ENCODE data around the gene RS1.

Gene RS1

DNA sequence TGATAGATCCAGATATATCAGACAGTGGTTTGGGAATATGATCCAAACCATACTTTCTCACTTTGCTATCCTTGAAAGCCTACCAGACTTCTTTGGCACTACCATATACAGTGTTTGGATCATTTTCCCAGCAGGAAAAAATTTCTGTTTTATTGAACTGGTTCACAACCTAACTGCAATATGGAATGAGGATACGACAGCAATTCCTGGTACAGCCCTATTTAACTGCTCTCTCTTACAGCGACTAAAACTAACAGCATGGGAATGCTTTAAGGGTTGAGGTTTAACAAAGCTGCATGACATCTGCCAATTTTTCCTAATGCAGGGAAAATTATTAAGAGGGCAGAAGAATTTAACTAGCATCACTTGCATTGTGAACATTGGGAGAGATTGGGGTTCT lies 47.3 kb downstream of the RS1 start:
- Histone ChIP-seq H3K9ac (ENCODE audit: low read length) (no peak overlapping the region), H3K27me3 (ENCODE audit: control insufficient read depth, insufficient read depth, low read length) (no peaks in the 10 kb centered on the region), H3K27ac (ENCODE audit: low read length) (no peak overlapping the region), H3K4me1 (ENCODE audit: control insufficient read depth, low read depth, low read length) (no peaks in the 10 kb centered on the region), H3K9me3 (ENCODE audit: control insufficient read depth, low read depth, low read length) (peaks cover 14% of the 10 kb centered on the region), H3K4me3 (ENCODE audit: low read length) (no peak overlapping the region), H3K36me3 (ENCODE audit: control insufficient read depth, low read depth, low read length) (peaks cover 10% of the 10 kb centered on the region)

DNA sequence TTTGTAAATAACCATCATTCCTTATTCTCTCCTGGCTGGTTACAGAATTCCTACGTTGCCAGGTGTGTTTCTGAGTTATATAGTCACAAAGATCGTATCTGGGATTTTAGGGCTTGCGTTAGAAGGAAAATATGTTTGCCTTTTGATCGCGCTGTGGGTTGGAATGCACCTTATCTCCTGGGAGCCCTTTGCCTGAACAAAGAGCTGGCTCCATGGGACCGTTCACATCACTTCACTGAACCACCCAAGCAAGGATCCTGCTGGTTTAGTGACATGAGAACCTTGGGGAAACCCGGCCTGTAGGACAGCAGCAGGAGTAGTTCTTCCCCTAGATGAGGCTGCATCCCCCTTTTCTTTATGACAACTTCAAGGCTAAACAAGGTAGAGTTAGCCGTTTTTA lies 51.6 kb downstream of the RS1 start:
- peaks cover 15% of the 10 kb centered on the region for H3K9me3 ChIP-seq (ENCODE audit: control insufficient read depth, low read depth, low read length)
- no peaks in the 10 kb centered on the region for H3K27me3 ChIP-seq (ENCODE audit: control insufficient read depth, insufficient read depth, low read length)
- no peaks in the 10 kb centered on the region for H3K4me1 ChIP-seq (ENCODE audit: control insufficient read depth, low read depth, low read length)
- H3K4me3 ChIP-seq (ENCODE audit: low read length): no peak overlapping the region
- H3K36me3 ChIP-seq (ENCODE audit: control insufficient read depth, low read depth, low read length): no peaks in the 10 kb centered on the region
- H3K9ac ChIP-seq (ENCODE audit: low read length): no peak overlapping the region
- H3K27ac ChIP-seq (ENCODE audit: low read length): no peak overlapping the region

DNA sequence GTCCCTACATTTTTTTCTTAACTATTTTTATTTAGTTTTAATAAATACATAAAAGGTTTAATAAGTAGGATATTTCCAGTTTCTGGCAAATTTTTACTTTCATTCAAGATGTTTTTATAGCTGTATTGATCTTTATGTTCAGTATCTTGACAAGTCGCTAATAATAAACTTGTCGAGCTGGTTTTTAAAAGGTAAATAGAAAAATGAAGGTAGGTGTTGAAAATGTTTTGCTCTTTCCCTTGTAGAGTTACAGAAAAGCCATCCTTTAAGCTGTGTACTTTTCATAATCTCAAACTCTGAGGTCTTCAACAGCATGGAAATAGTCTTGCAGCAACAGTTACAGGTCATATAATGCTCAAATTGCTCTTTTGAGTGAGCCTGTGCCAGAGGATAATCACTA lies 52.6 kb downstream of the RS1 start:
- Histone ChIP-seq H3K4me3 (ENCODE audit: low read length) (no peak overlapping the region), H3K9ac (ENCODE audit: low read length) (no peak overlapping the region), H3K27ac (ENCODE audit: low read length) (no peak overlapping the region), H3K27me3 (ENCODE audit: control insufficient read depth, insufficient read depth, low read length) (no peaks in the 10 kb centered on the region), H3K4me1 (ENCODE audit: control insufficient read depth, low read depth, low read length) (no peaks in the 10 kb centered on the region), H3K36me3 (ENCODE audit: control insufficient read depth, low read depth, low read length) (no peaks in the 10 kb centered on the region), H3K9me3 (ENCODE audit: control insufficient read depth, low read depth, low read length) (peaks cover 15% of the 10 kb centered on the region)

DNA sequence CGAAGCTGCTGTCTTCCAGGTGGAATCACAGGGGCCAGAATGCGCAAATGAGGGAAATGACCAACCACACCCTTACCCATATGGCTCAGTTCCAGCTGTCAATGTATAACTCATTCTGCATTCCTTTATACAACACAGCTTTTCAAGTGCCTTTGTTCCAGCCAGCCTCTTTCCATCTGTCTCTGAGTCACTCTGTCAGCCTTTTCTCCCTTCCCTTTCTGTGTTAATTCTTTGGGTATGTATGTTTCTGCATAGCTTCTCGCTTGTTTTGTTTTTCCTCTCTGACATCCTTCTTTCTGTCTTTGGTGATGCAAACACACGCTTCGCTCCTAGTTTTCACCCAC lies 54.5 kb downstream of the RS1 start:
- Histone ChIP-seq H3K4me1 (ENCODE audit: control insufficient read depth, low read depth, low read length) (no peaks in the 10 kb centered on the region), H3K27ac (ENCODE audit: low read length) (no peak overlapping the region), H3K4me3 (ENCODE audit: low read length) (no peak overlapping the region), H3K9ac (ENCODE audit: low read length) (no peak overlapping the region), H3K36me3 (ENCODE audit: control insufficient read depth, low read depth, low read length) (no peaks in the 10 kb centered on the region), H3K27me3 (ENCODE audit: control insufficient read depth, insufficient read depth, low read length) (no peaks in the 10 kb centered on the region), H3K9me3 (ENCODE audit: control insufficient read depth, low read depth, low read length) (peaks cover 10% of the 10 kb centered on the region)

DNA sequence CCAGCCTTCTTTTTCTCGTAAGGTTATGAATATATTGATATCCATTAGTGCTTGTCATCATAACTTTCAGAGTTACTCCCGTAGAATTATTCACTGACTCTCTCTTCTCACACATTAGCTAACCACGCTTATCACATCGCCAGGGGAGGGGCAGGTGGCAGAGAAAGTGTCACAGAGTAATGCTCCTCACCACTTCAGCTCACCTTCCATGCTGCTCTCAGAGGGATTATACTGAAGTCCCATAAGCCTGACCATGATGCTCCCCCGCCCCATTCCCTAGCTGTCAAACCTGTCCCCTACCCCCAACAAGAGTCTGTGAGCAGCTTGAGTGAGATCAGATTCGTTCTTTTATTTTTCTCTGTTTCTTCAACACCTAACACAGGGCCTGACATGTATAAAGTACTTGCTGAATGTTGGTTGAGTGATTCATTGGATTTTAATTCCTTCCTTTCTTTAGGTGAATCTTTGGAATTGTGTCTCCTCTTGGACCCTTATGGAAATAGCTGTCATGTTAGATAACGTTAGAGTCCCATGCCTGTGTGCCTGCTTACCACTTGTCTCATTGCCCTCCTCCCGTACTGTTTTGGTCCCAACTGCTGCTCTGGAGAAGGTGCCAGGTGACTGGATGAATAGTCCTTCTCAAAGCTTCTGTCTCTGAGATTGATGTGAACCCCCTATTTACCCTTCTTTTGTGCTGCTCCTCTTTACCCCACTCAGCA lies 55.1 kb downstream of the RS1 start:
- H3K4me1 ChIP-seq (ENCODE audit: control insufficient read depth, low read depth, low read length): no peaks in the 10 kb centered on the region
- H3K36me3 ChIP-seq (ENCODE audit: control insufficient read depth, low read depth, low read length): no peaks in the 10 kb centered on the region
- H3K4me3 ChIP-seq (ENCODE audit: low read length): no peak overlapping the region
- no peak overlapping the region for H3K27ac ChIP-seq (ENCODE audit: low read length)
- H3K27me3 ChIP-seq (ENCODE audit: control insufficient read depth, insufficient read depth, low read length): no peaks in the 10 kb centered on the region
- H3K9ac ChIP-seq (ENCODE audit: low read length): no peak overlapping the region
- H3K9me3 ChIP-seq (ENCODE audit: control insufficient read depth, low read depth, low read length): peaks cover 10% of the 10 kb centered on the region

DNA sequence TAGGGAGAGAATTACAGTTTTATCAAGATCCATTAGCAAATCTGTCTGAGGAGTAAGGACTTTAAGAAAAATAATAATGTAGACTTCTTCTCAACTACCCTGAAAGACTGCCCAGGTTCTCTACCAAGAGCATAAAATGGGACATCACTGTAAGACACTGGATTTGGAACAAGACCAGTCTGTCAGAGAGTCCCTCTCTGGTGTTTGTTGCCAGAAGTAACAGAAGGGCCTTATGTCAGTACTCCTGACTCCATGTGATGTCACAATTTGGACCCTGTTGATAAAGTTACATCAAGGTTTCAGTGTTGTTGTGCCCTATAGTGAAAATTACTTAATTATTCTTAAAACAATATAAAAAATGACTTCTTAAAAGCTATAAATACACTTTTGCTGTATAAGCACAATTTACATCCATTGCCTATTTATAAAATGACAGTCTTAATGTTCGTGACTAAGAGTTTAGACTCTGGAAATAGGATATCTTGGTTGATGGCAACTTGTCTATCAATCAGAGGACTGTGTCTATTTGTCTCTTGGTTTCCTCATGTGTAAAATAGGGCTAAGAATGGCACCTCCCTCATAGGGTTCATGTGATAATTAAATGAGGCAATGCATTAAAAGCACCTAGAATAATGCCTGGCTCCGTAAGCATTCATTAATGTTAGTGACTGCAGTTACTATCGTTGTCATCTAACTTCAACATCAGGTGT lies 57.8 kb downstream of the RS1 start:
- Histone ChIP-seq H3K9ac (ENCODE audit: low read length) (no peak overlapping the region), H3K27me3 (ENCODE audit: control insufficient read depth, insufficient read depth, low read length) (no peaks in the 10 kb centered on the region), H3K4me1 (ENCODE audit: control insufficient read depth, low read depth, low read length) (no peaks in the 10 kb centered on the region), H3K27ac (ENCODE audit: low read length) (no peak overlapping the region), H3K36me3 (ENCODE audit: control insufficient read depth, low read depth, low read length) (no peaks in the 10 kb centered on the region), H3K4me3 (ENCODE audit: low read length) (no peak overlapping the region), H3K9me3 (ENCODE audit: control insufficient read depth, low read depth, low read length) (peaks cover 5% of the 10 kb centered on the region)

DNA sequence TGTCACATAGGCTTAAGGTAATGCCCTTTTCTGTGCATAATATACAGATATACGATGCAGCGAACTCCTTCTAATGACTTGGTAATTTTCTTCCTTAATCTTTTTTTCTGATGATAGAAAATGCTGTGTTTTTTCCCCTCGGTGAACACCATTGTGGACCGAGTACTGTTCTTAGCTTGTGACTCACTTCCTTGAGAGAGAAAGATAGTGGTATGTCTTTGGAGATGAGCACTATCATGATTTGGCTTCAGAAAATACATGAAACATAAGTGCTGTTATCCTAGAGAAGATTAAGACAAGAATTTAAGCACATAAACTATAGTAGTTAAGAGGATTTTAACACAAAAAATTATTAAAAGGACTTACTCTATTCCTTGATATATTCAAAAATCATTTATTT lies 63.9 kb downstream of the RS1 start:
- no peak overlapping the region for H3K9ac ChIP-seq (ENCODE audit: low read length)
- H3K27ac ChIP-seq (ENCODE audit: low read length): no peak overlapping the region
- H3K9me3 ChIP-seq (ENCODE audit: control insufficient read depth, low read depth, low read length): peaks cover 7% of the 10 kb centered on the region
- H3K27me3 ChIP-seq (ENCODE audit: control insufficient read depth, insufficient read depth, low read length): no peaks in the 10 kb centered on the region
- H3K4me1 ChIP-seq (ENCODE audit: control insufficient read depth, low read depth, low read length): no peaks in the 10 kb centered on the region
- H3K4me3 ChIP-seq (ENCODE audit: low read length): no peak overlapping the region
- peaks cover 7% of the 10 kb centered on the region for H3K36me3 ChIP-seq (ENCODE audit: control insufficient read depth, low read depth, low read length)

DNA sequence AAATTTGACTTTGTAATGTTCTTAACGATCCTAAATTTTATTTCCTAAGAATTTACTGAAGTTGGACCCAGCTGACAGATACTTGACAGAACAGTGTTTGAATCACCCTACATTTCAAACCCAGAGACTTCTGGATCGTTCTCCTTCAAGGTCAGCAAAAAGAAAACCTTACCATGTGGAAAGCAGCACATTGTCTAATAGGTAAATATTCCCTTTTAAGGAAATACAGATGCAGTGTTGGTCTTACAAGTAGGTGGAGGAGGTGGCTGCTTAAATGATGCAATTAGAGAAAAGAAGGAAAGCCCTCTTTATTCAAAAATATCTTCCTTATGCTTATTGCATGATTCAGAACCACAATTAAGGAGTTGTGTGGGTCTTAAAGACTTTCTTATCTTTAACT lies 73.5 kb downstream of the RS1 start:
- Histone ChIP-seq H3K27me3 (ENCODE audit: control insufficient read depth, insufficient read depth, low read length) (no peaks in the 10 kb centered on the region), H3K4me3 (ENCODE audit: low read length) (no peak overlapping the region), H3K9me3 (ENCODE audit: control insufficient read depth, low read depth, low read length) (peaks cover 34% of the 10 kb centered on the region), H3K4me1 (ENCODE audit: control insufficient read depth, low read depth, low read length) (no peaks in the 10 kb centered on the region), H3K27ac (ENCODE audit: low read length) (no peak overlapping the region), H3K9ac (ENCODE audit: low read length) (no peak overlapping the region), H3K36me3 (ENCODE audit: control insufficient read depth, low read depth, low read length) (peaks cover under 1% of the 10 kb centered on the region)

DNA sequence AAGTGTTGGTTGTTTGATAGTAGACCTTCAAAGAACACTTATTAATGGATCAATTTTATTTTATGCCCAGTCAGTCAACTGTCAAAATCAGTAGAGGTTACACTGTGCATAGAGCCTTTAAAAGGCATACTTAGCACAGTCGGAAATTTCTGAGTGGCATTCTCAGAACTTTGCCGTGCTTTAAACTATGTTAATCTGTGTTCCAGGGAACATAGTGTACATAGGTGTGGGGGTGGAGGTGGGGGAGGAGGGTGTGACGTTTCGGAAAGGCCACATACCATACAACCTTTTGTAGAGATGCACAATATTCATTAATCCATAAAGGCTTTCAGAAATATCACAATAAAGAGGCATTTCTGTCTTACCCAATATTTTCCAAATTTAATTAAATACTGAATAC lies 75.8 kb downstream of the RS1 start:
- H3K9me3 ChIP-seq (ENCODE audit: control insufficient read depth, low read depth, low read length): peaks cover 15% of the 10 kb centered on the region
- H3K4me3 ChIP-seq (ENCODE audit: low read length): no peak overlapping the region
- H3K36me3 ChIP-seq (ENCODE audit: control insufficient read depth, low read depth, low read length): no peaks in the 10 kb centered on the region
- no peaks in the 10 kb centered on the region for H3K27me3 ChIP-seq (ENCODE audit: control insufficient read depth, insufficient read depth, low read length)
- no peak overlapping the region for H3K9ac ChIP-seq (ENCODE audit: low read length)
- H3K27ac ChIP-seq (ENCODE audit: low read length): no peak overlapping the region
- H3K4me1 ChIP-seq (ENCODE audit: control insufficient read depth, low read depth, low read length): no peaks in the 10 kb centered on the region

DNA sequence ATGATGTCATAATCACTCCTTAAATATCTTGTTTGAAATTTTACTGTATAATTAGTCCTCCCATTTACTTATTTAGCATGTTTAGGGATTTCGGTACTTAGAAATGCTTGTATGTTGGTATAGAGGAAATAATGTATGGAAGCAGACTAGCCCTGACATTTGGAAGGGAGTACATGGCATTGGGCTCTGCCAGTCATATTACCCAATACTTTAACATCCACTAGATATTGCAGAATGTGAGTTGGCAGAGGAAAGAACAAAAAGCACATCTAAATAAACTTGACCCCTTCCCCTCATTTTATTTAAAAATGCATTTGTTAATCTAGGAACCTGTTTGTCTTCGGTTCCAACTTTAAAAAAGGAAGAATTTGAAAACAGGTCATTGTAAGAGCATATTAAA lies 77.8 kb downstream of the RS1 start:
- Histone ChIP-seq H3K27ac (ENCODE audit: low read length) (no peak overlapping the region), H3K9me3 (ENCODE audit: control insufficient read depth, low read depth, low read length) (peaks cover 14% of the 10 kb centered on the region), H3K9ac (ENCODE audit: low read length) (no peak overlapping the region), H3K4me1 (ENCODE audit: control insufficient read depth, low read depth, low read length) (no peaks in the 10 kb centered on the region), H3K4me3 (ENCODE audit: low read length) (no peak overlapping the region), H3K27me3 (ENCODE audit: control insufficient read depth, insufficient read depth, low read length) (no peaks in the 10 kb centered on the region), H3K36me3 (ENCODE audit: control insufficient read depth, low read depth, low read length) (no peaks in the 10 kb centered on the region)

DNA sequence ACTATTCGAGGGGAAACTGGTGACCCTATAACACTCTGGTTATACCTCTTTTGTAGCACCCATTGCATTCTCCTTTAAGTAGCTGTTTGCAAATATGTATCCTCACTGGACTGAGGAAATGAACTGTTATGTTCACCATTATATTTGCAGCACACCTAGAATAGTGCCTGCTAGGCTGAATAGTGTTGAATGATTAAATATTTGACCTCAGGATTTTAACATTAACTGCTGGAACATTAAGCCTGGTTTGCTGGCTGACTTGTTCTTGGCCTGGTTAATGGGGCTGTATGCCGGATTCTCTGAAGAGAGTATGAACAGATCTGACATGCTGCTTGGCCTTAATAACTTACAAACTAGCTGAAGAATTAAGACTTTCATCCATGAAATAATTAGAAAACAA lies 80.1 kb downstream of the RS1 start:
- Histone ChIP-seq H3K9ac (ENCODE audit: low read length) (no peak overlapping the region), H3K4me3 (ENCODE audit: low read length) (no peak overlapping the region), H3K27ac (ENCODE audit: low read length) (no peak overlapping the region), H3K27me3 (ENCODE audit: control insufficient read depth, insufficient read depth, low read length) (no peaks in the 10 kb centered on the region), H3K9me3 (ENCODE audit: control insufficient read depth, low read depth, low read length) (peaks cover 21% of the 10 kb centered on the region), H3K36me3 (ENCODE audit: control insufficient read depth, low read depth, low read length) (no peaks in the 10 kb centered on the region), H3K4me1 (ENCODE audit: control insufficient read depth, low read depth, low read length) (no peaks in the 10 kb centered on the region)
